Activated CD4-positive, alpha-beta memory T cell treated with anti-CD3 and anti-CD28 coated beads for 36 hours (primary cell): ENCODE data around the gene TBCD. TPM values are rescaled to one million over a fixed set of nuclear protein-coding genes. Genes with fewer than 3 reads are reported as not detected.

ENCODE experiments used
- CTCF ChIA-PET: fragments of 350-600 bp; sonication (Branson Sonifier 250); formaldehyde crosslinking; loops from one replicate; lab custom pipeline; 2021; ENCODE audit warnings: antibody characterized with exemption, inconsistent platforms; lab: Charles Lee
- POLR2A ChIA-PET: fragments of 350-600 bp; sonication (Branson Sonifier 250); formaldehyde crosslinking; loops from one replicate; lab custom pipeline; 2021; ENCODE audit warnings: antibody characterized with exemption; lab: Charles Lee
- DNase-seq: peaks from one replicate; pipeline ENCODE4 v3.0.0-alpha.2; 2020
- H3K27ac Mint-ChIP-seq: one replicate; pipeline ENCODE4 v1.8.0; 2021; ENCODE audit warnings: mixed read lengths
- H3K27me3 Mint-ChIP-seq: one replicate; pipeline ENCODE4 v1.8.0; 2021; ENCODE audit warnings: mixed read lengths
- H3K36me3 Mint-ChIP-seq: one replicate; pipeline ENCODE4 v1.8.0; 2021; ENCODE audit warnings: mixed read lengths
- H3K4me1 Mint-ChIP-seq: one replicate; pipeline ENCODE4 v1.8.0; 2021; ENCODE audit warnings: low read depth, mixed read lengths
- H3K4me3 Mint-ChIP-seq: one replicate; pipeline ENCODE4 v1.8.0; 2021; ENCODE audit warnings: mild to moderate bottlenecking, mixed read lengths
- H3K9me3 Mint-ChIP-seq: one replicate; pipeline ENCODE4 v1.8.0; 2021; ENCODE audit warnings: mixed read lengths
- intact Hi-C: fragments of 100-400 bp; cut with micrococcal nuclease; formaldehyde crosslinking; loops from one replicate; pipeline ENCODE4 v1.15.1; 2023
- total RNA-seq, 2 experiments: library from RNA; stranded (reverse); gene quantifications; one replicate each; pipeline ENCODE4 v1.2.3, GENCODE V29; 2021

The TBCD gene
- total RNA-seq, 2 experiments from 2014 or later: 97.0 to 98.2 TPM

GRCh38 chr17:82871056-82871775, 119.4 kb downstream of the TBCD start:
- peak overlapping the region; percentile 54 for H3K27ac Mint-ChIP-seq
- ChIA-PET CTCF (interaction anchor here (0.8 kb wide), 1 partner anchor 22 kb away, joined by 4 read pairs; no protein-coding TSS in a partner anchor), POLR2A (no interaction called here)
- H3K9me3 Mint-ChIP-seq: no peaks in the 10 kb centered on the region
- intact Hi-C loops: no loop called here
- DNase-seq: peak; percentile 77
- peaks cover 41% of the 10 kb centered on the region for H3K4me1 Mint-ChIP-seq
- H3K36me3 Mint-ChIP-seq: peaks cover 17% of the 10 kb centered on the region
- H3K27me3 Mint-ChIP-seq: no peaks in the 10 kb centered on the region
- no peak overlapping the region for H3K4me3 Mint-ChIP-seq

GRCh38 chr17:82871776-82872561, 120.1 kb downstream of the TBCD start:
- intact Hi-C loops: no loop called here
- peaks cover 17% of the 10 kb centered on the region for H3K36me3 Mint-ChIP-seq
- H3K4me1 Mint-ChIP-seq: peaks cover 42% of the 10 kb centered on the region
- no peak for DNase-seq
- H3K4me3 Mint-ChIP-seq: no peak overlapping the region
- no peaks in the 10 kb centered on the region for H3K27me3 Mint-ChIP-seq
- POLR2A ChIA-PET: no interaction called here
- CTCF ChIA-PET: interaction anchor here (0.8 kb wide), 1 partner anchor 21 kb away, joined by 4 read pairs; no protein-coding TSS in a partner anchor
- H3K9me3 Mint-ChIP-seq: no peaks in the 10 kb centered on the region
- no peak overlapping the region for H3K27ac Mint-ChIP-seq

- intact Hi-C loops: no loop called here
- ChIA-PET CTCF (no interaction called here), POLR2A (no interaction called here)
- DNase-seq: no peak
- H3K9me3 Mint-ChIP-seq: no peaks in the 10 kb centered on the region
- no peaks in the 10 kb centered on the region for H3K27me3 Mint-ChIP-seq
- H3K36me3 Mint-ChIP-seq: peaks cover 17% of the 10 kb centered on the region
- no peak overlapping the region for H3K4me3 Mint-ChIP-seq
- no peak overlapping the region for H3K27ac Mint-ChIP-seq
- peaks cover 41% of the 10 kb centered on the region for H3K4me1 Mint-ChIP-seq
Observed at GRCh38 chr17:82872591-82873520, 121.0 kb downstream of the TBCD start.

- Mint-ChIP-seq H3K9me3 (no peaks in the 10 kb centered on the region), H3K27ac (no peak overlapping the region), H3K4me3 (no peak overlapping the region), H3K4me1 (peaks cover 46% of the 10 kb centered on the region), H3K27me3 (no peaks in the 10 kb centered on the region), H3K36me3 (peaks cover 17% of the 10 kb centered on the region)
- ChIA-PET CTCF (no interaction called here), POLR2A (no interaction called here)
- DNase-seq: no peak
- intact Hi-C loops: no loop called here
Observed at GRCh38 chr17:82873521-82873920, 121.7 kb downstream of the TBCD start.

GRCh38 chr17:82874011-82874835, 122.4 kb downstream of the TBCD start:
- Mint-ChIP-seq H3K27me3 (no peaks in the 10 kb centered on the region), H3K9me3 (no peaks in the 10 kb centered on the region), H3K36me3 (peaks cover 18% of the 10 kb centered on the region), H3K27ac (no peak overlapping the region), H3K4me3 (no peak overlapping the region), H3K4me1 (peaks cover 48% of the 10 kb centered on the region)
- CTCF ChIA-PET: interaction anchor here (1.0 kb wide), 1 partner anchor 11 kb away, joined by 3 read pairs; no protein-coding TSS in a partner anchor
- no peak for DNase-seq
- intact Hi-C loops: no loop called here
- POLR2A ChIA-PET: no interaction called here

GRCh38 chr17:82875407-82875856, 123.6 kb downstream of the TBCD start:
- Mint-ChIP-seq H3K9me3 (no peaks in the 10 kb centered on the region), H3K4me3 (no peak overlapping the region), H3K27ac (no peak overlapping the region), H3K36me3 (peaks cover 14% of the 10 kb centered on the region), H3K4me1 (peaks cover 51% of the 10 kb centered on the region), H3K27me3 (no peaks in the 10 kb centered on the region)
- ChIA-PET CTCF (interaction anchor here (0.6 to 1.2 kb wide), 5 partner anchors 9 to 147 kb away, joined by 3 to 4 read pairs (median 3); no protein-coding TSS in a partner anchor), POLR2A (interaction anchor here (1.4 kb wide), 1 partner anchor 11 kb away, joined by 6 read pairs; no protein-coding TSS in a partner anchor)
- intact Hi-C loops: no loop called here
- no peak for DNase-seq

- CTCF ChIA-PET: interaction anchor here (0.6 to 1.2 kb wide), 4 partner anchors 13 to 148 kb away, joined by 3 to 4 read pairs (median 3); no protein-coding TSS in a partner anchor
- POLR2A ChIA-PET: interaction anchor here (1.4 kb wide), 1 partner anchor 12 kb away, joined by 6 read pairs; no protein-coding TSS in a partner anchor
- Mint-ChIP-seq H3K4me3 (no peak overlapping the region), H3K4me1 (peaks cover 45% of the 10 kb centered on the region), H3K27me3 (no peaks in the 10 kb centered on the region), H3K9me3 (no peaks in the 10 kb centered on the region), H3K36me3 (peaks cover 8% of the 10 kb centered on the region), H3K27ac (no peak overlapping the region)
- no peak for DNase-seq
- intact Hi-C loops: no loop called here
Observed at GRCh38 chr17:82876149-82876548, 124.3 kb downstream of the TBCD start.

GRCh38 chr17:82876602-82877379, 124.9 kb downstream of the TBCD start:
- ChIA-PET POLR2A (interaction anchor here (1.4 kb wide), 1 partner anchor 13 kb away, joined by 6 read pairs; no protein-coding TSS in a partner anchor), CTCF (interaction anchor here (0.7 to 1.2 kb wide), 3 partner anchors 13 to 95 kb away, joined by 3 to 4 read pairs (median 3); no protein-coding TSS in a partner anchor)
- Mint-ChIP-seq H3K4me1 (peaks cover 47% of the 10 kb centered on the region), H3K9me3 (no peaks in the 10 kb centered on the region), H3K36me3 (peaks cover 4% of the 10 kb centered on the region), H3K27me3 (no peaks in the 10 kb centered on the region), H3K4me3 (no peak overlapping the region), H3K27ac (peak overlapping the region; percentile 23)
- intact Hi-C loops: loop anchor here (1.0 kb wide), 1 partner anchor 12 kb away; no protein-coding TSS in a partner anchor
- DNase-seq: peak; percentile 31

GRCh38 chr17:82878527-82878926, 126.7 kb downstream of the TBCD start:
- Mint-ChIP-seq H3K27ac (no peak overlapping the region), H3K9me3 (no peaks in the 10 kb centered on the region), H3K36me3 (peaks cover 3% of the 10 kb centered on the region), H3K27me3 (no peaks in the 10 kb centered on the region), H3K4me1 (peaks cover 64% of the 10 kb centered on the region), H3K4me3 (no peak overlapping the region)
- CTCF ChIA-PET: no interaction called here
- intact Hi-C loops: no loop called here
- POLR2A ChIA-PET: no interaction called here
- no peak for DNase-seq

- H3K27ac Mint-ChIP-seq: no peak overlapping the region
- peaks cover 71% of the 10 kb centered on the region for H3K4me1 Mint-ChIP-seq
- POLR2A ChIA-PET: no interaction called here
- CTCF ChIA-PET: no interaction called here
- H3K9me3 Mint-ChIP-seq: no peaks in the 10 kb centered on the region
- intact Hi-C loops: no loop called here
- H3K36me3 Mint-ChIP-seq: peaks cover 3% of the 10 kb centered on the region
- no peaks in the 10 kb centered on the region for H3K27me3 Mint-ChIP-seq
- no peak overlapping the region for H3K4me3 Mint-ChIP-seq
- DNase-seq: no peak
Observed at GRCh38 chr17:82879241-82879640, 127.4 kb downstream of the TBCD start.
